Astrocyte of the spinal cord (primary cell): ENCODE results near the gene SH3BP4.
A peak's percentile ranks its signal among the peaks of the same experiment; 100 is the strongest.

Source experiments
- DNase-seq: peaks from one replicate; pipeline ENCODE4 v3.0.0; 2011; ENCODE audit warnings: low read depth, low spot score
- H3K4me3 ChIP-seq: 2 replicates; pipeline ENCODE4 v1.5.1; 2011; ENCODE audit warnings: low read depth, mild to moderate bottlenecking, low read length, moderate library complexity
- CTCF ChIP-seq: IDR thresholded peaks from 2 replicates; pipeline ENCODE4 v1.5.1; 2012; ENCODE audit warnings: low read depth, mild to moderate bottlenecking, low read length, inconsistent platforms
- in situ Hi-C: cut with HindIII; loops from 2 replicates; pipeline ENCODE4 v1.10.0; 2017; ENCODE audit warnings: low sequenced_read_pairs

Gene SH3BP4

GRCh38 chr2:234940527-234940926 is 11.3 kb upstream of the SH3BP4 start:
- DNase-seq = no peak
- no peak for TF ChIP-seq CTCF
- in situ Hi-C loops = no loop called here
- H3K4me3 ChIP-seq = no peak overlapping the region

- in situ Hi-C loops = no loop called here
- no peak for TF ChIP-seq CTCF
- no peak for DNase-seq
- H3K4me3 ChIP-seq = no peak overlapping the region
These were observed 6.4 kb upstream of the SH3BP4 start for GRCh38 chr2:234945339-234945873.

GRCh38 chr2:234947556-234947955 is 4.3 kb upstream of the SH3BP4 start:
- no peak overlapping the region for H3K4me3 ChIP-seq
- TF ChIP-seq CTCF = no peak
- DNase-seq = no peak
- in situ Hi-C loops = no loop called here

GRCh38 chr2:234949762-234950434 is 1.9 kb upstream of the SH3BP4 start:
- no peak overlapping the region for H3K4me3 ChIP-seq
- peak; percentile 99 for DNase-seq
- no peak for TF ChIP-seq CTCF
- in situ Hi-C loops = no loop called here

- H3K4me3 ChIP-seq = no peak overlapping the region
- in situ Hi-C loops = no loop called here
- no peak for TF ChIP-seq CTCF
- DNase-seq = no peak
These were observed 1.4 kb upstream of the SH3BP4 start for GRCh38 chr2:234950435-234950729.

- peak overlapping the region; percentile 55 for H3K4me3 ChIP-seq
- peak; percentile 15 for TF ChIP-seq CTCF
- in situ Hi-C loops = no loop called here
- peak; percentile 56 for DNase-seq
These were observed 820 bp upstream of the SH3BP4 start for GRCh38 chr2:234950730-234951663.
